Measurements from ENCODE around the gene NOX5. TPM values are rescaled to one million over a fixed set of nuclear protein-coding genes. Genes with fewer than 3 reads are reported as not detected.

Gene NOX5
- total RNA-seq, 2 experiments from 2014 or later, result not detected

DNA sequence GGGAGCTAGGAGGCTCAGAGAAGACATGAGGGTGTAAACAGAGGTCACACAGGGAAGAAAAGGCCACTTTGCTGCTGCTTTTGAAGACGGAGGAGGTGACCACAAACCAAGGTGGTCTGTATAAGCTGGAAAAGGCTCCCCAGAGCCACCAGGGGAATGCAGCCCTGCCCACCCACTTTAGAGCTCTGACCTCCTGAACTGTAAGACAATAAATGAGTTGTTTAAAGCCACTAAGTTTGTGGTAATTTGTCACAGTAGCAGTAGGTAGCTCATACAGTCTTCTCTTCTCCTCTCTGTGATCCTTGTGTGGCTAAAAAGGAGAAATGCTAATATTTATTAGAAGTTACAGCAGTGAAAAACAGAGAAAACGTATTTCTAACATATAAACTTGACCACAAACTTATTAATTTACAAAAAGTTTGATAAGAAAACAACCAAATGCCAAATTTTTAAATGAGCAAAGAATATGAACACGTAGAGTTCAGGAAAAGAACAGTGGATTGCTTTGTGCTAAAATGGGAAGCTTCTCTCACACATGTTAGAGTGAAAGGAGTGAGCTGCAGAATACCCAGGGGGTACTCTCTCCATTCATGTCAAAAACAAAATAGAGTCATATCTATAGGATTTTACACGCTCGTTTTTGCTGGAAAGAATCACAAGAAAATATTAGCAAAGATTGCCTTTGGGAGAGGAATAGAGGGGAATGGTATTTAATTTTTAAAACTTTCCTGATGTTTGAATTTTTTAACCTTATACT lies 71.0 kb downstream of the NOX5 start:
- Mint-ChIP-seq H3K27ac (no peak overlapping the region), H3K27me3 (peaks cover 29% of the 10 kb centered on the region), H3K9me3 (no peaks in the 10 kb centered on the region), H3K4me1 (peaks cover 6% of the 10 kb centered on the region), H3K36me3 (ENCODE audit: low read depth) (no peaks in the 10 kb centered on the region), H3K4me3 (no peak overlapping the region)
- DNase-seq, result no peak
- ChIA-PET POLR2A (no interaction called here), CTCF (interaction anchor here (0.6 to 1.0 kb wide), 2 partner anchors 15 to 20 kb away, joined by 3 read pairs; no protein-coding TSS in a partner anchor)

DNA sequence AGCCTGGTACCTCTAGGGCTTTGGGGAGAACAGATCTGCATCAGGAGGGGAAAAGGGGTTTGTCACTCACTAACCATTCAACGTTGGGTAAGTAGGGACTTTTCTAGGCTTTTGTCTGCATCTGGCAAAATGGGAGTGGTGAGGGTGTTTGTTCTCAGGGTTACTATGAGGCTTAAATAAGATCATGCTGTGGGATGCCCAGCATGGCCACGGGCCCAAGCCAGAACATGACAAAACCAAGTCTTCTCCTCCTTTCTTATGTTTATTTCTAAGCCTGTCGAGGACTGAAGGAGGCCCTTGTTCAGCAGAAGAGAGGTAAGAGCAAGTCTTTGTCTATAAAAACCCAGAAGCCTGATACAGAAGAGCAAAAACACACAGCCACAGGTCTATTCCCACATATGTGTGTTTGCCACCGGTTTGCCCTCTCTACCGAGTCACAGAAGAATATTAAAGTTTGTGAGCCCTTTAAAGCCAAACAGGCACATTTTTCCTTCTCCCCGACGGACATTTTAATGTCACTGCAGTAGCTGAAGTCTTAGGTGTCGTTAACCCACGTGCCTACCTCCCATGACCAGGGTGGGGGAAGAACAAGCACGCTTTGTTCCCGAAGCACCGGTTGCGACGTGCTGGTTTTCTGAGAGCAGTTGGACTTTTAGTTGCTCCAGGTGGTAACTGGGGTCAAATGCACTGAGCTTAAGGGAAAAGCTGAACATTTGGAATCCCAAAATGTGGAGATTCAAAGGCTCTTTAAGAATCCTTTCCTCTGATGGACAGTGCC lies 72.1 kb downstream of the NOX5 start:
- Mint-ChIP-seq H3K4me3 (no peak overlapping the region), H3K9me3 (no peaks in the 10 kb centered on the region), H3K27ac (no peak overlapping the region), H3K4me1 (peaks cover 6% of the 10 kb centered on the region), H3K27me3 (peaks cover 29% of the 10 kb centered on the region), H3K36me3 (ENCODE audit: low read depth) (no peaks in the 10 kb centered on the region)
- DNase-seq, result no peak
- CTCF ChIA-PET, result interaction anchor here (1.0 kb wide), 1 partner anchor 14 kb away, joined by 3 read pairs; no protein-coding TSS in a partner anchor
- POLR2A ChIA-PET, result no interaction called here

DNA sequence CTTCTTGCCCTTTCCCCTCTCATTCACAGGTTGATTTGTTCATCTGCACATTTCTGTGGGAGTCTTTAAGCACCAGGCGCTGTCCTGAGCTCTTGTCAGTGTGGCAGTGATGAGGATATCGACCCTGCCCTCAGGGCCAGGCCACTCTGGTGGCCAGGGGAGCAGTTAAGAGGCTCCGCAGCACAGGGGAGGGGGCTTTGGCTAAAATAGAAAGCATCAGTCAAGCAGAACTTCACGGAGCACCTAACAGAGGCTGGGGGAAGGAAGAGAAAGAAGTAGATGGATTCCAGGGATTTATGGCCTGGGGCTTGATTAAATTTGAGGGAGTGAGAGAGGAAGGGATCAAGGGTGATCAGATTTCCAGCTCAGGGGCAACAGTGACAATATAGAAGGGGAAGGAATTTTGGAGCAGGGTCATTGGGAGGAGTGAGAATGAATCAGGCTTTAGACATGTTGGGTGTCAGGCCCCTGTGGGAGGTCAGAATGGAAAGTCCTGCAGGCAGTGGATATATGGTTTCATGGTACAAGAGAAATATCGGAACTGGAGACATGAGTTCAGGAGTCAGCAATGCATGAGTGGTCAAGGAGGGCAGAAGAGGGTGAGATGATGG lies 73.0 kb downstream of the NOX5 start:
- no peak overlapping the region for H3K27ac Mint-ChIP-seq
- no peaks in the 10 kb centered on the region for H3K36me3 Mint-ChIP-seq (ENCODE audit: low read depth)
- DNase-seq, result no peak
- peaks cover 4% of the 10 kb centered on the region for H3K4me1 Mint-ChIP-seq
- POLR2A ChIA-PET, result no interaction called here
- H3K27me3 Mint-ChIP-seq, result peaks cover 25% of the 10 kb centered on the region
- CTCF ChIA-PET, result no interaction called here
- H3K9me3 Mint-ChIP-seq, result no peaks in the 10 kb centered on the region
- no peak overlapping the region for H3K4me3 Mint-ChIP-seq

DNA sequence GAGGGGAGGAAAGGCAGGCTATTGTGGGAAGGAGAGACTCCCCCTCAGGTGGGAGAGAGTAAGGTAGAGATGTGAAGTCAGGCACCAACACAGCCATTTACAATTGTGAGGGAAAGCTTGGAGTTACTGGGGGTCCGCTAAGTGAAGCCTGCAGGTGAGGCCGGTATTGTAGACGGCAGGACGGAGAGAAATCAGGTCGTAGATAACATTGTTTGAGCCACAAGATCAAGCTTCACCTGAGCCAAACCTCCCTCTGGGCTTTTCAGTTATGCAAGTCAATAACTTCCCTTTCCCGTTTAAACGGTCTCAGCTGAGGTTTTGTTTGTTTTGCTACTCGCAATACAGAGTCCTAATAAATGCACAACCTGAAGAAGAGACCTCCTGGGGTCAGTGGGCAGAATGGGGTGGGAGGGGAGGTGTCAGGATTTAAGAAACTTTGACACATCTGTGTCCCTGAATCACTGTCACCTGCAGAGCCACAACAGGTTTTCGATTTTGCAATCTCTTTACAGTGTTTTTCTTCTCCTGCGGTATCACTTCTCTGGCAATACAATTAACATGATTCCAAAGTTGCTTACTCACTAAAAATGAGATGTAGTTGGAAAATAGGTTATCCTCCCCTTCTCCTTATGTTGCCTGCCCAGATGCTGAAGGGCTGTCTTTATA lies 73.9 kb downstream of the NOX5 start:
- Mint-ChIP-seq H3K9me3 (no peaks in the 10 kb centered on the region), H3K27me3 (peaks cover 22% of the 10 kb centered on the region), H3K4me1 (no peaks in the 10 kb centered on the region), H3K36me3 (ENCODE audit: low read depth) (no peaks in the 10 kb centered on the region), H3K27ac (no peak overlapping the region), H3K4me3 (no peak overlapping the region)
- no peak for DNase-seq
- ChIA-PET CTCF (no interaction called here), POLR2A (no interaction called here)

DNA sequence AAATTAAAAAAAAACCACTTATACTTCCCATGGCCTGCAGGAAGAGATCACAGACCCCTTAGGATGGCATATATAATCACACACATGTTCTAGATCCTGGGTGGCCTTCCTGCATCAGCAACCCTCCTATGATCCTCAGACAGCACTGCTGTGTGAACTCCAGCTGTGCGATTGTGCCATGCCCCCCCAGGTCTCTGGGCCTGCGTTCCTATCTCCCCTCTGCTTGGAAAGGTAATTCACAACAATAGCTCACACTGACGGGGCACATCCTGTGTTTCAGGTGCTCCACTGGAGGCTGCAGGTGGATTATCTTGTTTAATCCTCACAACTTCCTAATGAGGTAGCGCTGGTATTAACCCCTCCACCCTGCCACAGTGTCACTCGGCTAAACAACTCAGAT lies 74.8 kb downstream of the NOX5 start:
- ChIA-PET CTCF (no interaction called here), POLR2A (no interaction called here)
- H3K27me3 Mint-ChIP-seq, result peaks cover 20% of the 10 kb centered on the region
- no peaks in the 10 kb centered on the region for H3K9me3 Mint-ChIP-seq
- H3K4me3 Mint-ChIP-seq, result no peak overlapping the region
- DNase-seq, result no peak
- no peak overlapping the region for H3K27ac Mint-ChIP-seq
- H3K36me3 Mint-ChIP-seq (ENCODE audit: low read depth), result no peaks in the 10 kb centered on the region
- no peaks in the 10 kb centered on the region for H3K4me1 Mint-ChIP-seq

DNA sequence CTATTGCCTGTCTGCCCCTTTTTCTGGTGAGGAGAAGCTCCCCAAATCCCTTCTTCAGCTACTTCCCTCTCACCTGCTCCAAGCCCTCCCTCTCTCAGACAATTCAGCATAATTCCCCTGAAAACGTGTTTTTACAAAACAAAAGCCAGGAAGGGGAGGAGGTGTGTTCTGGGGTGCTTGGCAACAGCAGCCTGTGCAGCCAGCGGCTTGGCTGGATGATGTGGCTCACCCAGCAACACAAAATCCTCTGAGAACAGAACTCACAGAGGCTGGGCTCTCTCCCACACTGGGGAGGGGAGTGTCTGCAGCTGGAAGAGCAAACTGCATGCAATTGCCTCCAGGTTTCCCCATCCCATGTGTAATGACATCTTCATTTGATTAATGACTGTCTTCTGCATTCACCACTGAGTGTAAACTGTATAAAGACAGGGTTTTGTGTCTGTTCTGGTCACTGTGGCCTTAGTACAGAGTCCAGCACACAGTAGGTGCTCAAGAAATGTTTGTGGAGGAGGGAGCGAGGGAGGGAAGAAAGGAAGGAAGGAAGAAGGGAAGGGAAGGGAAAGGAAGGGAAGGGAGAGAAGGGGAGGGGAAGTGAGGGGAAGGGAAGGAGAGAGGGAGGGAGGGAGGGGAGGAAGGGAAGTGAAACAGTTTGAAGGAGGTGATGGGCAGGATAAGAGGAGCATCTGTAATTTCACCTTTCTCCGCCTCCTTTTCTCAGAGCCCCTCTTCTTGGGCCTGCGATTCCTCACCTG lies 75.9 kb downstream of the NOX5 start:
- no peak for DNase-seq
- Mint-ChIP-seq H3K9me3 (no peaks in the 10 kb centered on the region), H3K27ac (no peak overlapping the region), H3K4me1 (no peaks in the 10 kb centered on the region), H3K27me3 (peaks cover 16% of the 10 kb centered on the region), H3K4me3 (no peak overlapping the region), H3K36me3 (ENCODE audit: low read depth) (no peaks in the 10 kb centered on the region)
- ChIA-PET POLR2A (no interaction called here), CTCF (no interaction called here)

DNA sequence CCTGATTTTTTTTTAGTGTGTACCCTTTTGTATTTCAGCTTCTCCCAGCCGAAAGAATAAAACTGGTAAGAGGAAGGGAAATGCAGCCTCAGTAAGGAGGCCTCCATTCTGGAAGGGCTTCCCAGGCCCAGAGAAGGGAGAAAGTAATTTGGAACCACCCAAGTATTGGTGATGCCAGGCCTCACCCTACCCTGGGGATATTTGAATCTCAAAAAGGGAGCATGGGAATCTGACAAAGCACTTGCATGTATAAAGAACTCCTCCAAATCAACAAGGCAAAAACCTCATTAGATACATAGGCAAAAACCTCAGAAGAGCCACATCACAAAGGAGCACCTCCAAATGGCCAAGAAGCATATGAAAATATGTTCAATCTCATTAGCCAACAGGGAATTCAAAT lies 77.2 kb downstream of the NOX5 start:
- H3K36me3 Mint-ChIP-seq (ENCODE audit: low read depth), result no peaks in the 10 kb centered on the region
- ChIA-PET POLR2A (no interaction called here), CTCF (no interaction called here)
- no peak overlapping the region for H3K4me3 Mint-ChIP-seq
- H3K9me3 Mint-ChIP-seq, result no peaks in the 10 kb centered on the region
- DNase-seq, result no peak
- no peak overlapping the region for H3K27ac Mint-ChIP-seq
- H3K4me1 Mint-ChIP-seq, result no peaks in the 10 kb centered on the region
- H3K27me3 Mint-ChIP-seq, result peaks cover 12% of the 10 kb centered on the region

DNA sequence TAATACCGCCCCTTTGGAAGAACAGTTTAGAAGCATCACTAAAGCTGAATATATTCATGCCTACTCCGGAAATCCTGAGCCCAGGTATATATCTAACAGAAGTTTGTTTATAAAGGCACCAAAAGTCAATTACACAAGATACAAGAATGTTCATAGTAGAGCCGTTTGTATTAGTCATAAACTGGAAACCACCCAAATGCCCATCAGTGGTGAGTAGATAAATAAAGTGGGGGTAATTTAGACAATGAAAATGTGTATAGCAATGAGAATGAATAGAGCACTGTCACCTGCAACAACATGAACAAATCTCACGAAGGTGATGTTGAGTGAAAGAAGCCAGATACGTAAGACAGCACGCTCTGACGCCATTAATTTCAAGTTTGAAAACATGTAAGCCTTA lies 77.7 kb downstream of the NOX5 start:
- Mint-ChIP-seq H3K4me3 (no peak overlapping the region), H3K27ac (no peak overlapping the region), H3K27me3 (peaks cover 10% of the 10 kb centered on the region), H3K36me3 (ENCODE audit: low read depth) (no peaks in the 10 kb centered on the region), H3K9me3 (no peaks in the 10 kb centered on the region), H3K4me1 (no peaks in the 10 kb centered on the region)
- POLR2A ChIA-PET, result no interaction called here
- no peak for DNase-seq
- CTCF ChIA-PET, result no interaction called here

DNA sequence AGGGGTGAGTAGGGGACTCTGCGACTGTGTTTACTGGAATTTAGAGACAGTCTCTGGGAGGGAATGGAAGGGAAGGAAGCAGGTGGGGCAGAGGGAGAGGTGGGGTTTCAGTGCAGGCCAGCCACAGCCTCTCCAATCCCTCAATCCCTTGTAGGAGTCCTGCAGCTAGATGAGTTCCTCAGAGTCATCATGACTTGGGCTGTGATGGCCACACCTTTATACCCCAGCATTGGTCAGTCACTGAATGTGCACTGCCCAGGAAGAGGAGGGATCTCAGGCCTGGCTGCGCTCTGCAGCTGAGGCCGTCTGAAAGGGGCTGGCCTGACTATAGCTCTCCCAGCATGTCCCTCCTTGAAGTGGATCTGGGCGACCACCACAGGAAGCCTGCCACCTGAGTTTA lies 78.6 kb downstream of the NOX5 start:
- no peak overlapping the region for H3K4me3 Mint-ChIP-seq
- POLR2A ChIA-PET, result no interaction called here
- DNase-seq, result no peak
- peaks cover 10% of the 10 kb centered on the region for H3K27me3 Mint-ChIP-seq
- H3K27ac Mint-ChIP-seq, result no peak overlapping the region
- no peaks in the 10 kb centered on the region for H3K4me1 Mint-ChIP-seq
- no peaks in the 10 kb centered on the region for H3K9me3 Mint-ChIP-seq
- H3K36me3 Mint-ChIP-seq (ENCODE audit: low read depth), result no peaks in the 10 kb centered on the region
- CTCF ChIA-PET, result no interaction called here

DNA sequence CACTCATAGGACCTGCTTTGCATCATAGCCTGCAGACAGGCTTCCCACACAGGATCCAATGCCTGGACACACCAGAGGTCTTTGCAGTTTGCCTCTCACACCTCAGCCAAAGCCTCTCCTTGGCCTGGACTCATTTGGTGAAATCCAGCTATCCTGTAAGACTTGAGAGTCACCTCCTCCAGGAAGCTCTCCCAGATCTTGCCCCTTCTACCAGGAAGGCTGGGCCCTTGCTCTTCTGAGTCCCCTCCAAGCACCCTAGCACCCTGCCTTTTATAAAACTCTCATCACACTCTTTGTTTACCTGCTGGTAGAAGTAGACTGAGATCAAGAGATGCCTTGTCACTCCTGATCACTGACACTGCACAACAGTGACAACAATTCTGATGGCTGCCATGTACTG lies 79.1 kb downstream of the NOX5 start:
- Mint-ChIP-seq H3K27ac (no peak overlapping the region), H3K27me3 (peaks cover 8% of the 10 kb centered on the region), H3K4me1 (no peaks in the 10 kb centered on the region), H3K36me3 (ENCODE audit: low read depth) (no peaks in the 10 kb centered on the region), H3K9me3 (no peaks in the 10 kb centered on the region), H3K4me3 (no peak overlapping the region)
- ChIA-PET POLR2A (no interaction called here), CTCF (no interaction called here)
- DNase-seq, result no peak

DNA sequence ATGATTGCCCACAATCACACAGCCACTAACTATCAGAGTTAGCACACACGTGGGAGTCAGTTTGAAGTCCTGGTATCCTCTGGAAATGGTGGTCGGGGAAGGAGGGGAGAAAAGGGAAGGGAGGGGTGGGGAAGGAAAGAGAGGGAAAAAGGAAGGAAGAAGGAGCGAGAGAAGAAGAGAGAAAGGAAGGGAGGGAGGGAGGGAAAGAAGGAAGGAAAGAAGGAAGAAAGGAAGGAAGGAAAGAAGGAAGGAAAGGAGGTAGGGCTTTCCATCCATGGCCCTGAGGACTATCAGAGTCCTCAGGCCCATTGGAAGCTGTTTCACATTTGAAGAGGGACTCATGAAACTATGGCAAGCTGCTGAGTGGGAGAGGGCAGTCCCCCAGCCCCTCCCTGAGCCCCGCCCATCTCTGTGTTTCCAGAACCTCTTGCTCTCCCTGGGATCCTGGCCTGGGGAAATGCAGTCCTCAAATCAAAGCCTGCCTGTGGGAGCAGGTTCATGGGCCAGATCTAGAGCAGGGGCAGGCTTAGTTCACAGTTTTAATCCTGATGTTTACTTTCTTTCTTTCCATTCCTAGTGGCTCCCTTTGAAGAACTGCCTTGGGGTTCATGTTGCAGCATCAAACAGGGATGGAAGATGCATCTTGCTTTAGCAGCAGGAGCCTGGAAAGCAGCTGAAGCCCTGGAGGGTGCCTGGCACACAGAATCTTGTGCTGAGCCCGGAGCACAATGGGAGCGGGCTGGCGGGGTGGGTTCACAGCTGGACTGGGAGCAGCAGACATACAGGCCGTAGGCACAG lies 79.8 kb downstream of the NOX5 start:
- DNase-seq, result no peak
- Mint-ChIP-seq H3K9me3 (no peaks in the 10 kb centered on the region), H3K4me1 (no peaks in the 10 kb centered on the region), H3K4me3 (no peak overlapping the region), H3K27ac (no peak overlapping the region), H3K27me3 (peaks cover 6% of the 10 kb centered on the region), H3K36me3 (ENCODE audit: low read depth) (no peaks in the 10 kb centered on the region)
- ChIA-PET CTCF (no interaction called here), POLR2A (no interaction called here)

DNA sequence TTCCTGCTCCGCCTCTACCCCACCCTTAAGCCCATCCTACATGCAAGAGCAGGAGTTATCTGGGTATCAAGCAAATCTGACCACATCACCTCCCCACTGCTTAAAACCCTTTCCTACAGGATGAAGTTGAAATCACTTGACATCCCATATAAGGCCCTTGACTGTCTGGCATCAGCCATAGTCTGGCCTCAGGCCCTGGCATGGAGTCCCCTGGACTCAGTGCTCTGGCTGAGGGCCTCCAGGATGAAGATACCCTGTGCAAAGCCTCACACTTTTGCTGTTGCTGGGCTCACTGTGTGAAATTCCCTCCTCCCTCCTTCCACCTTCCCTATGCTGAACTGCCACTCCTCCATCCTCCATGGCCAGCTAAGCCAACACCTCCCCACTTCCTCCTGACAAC lies 80.8 kb downstream of the NOX5 start:
- Mint-ChIP-seq H3K27ac (no peak overlapping the region), H3K36me3 (ENCODE audit: low read depth) (no peaks in the 10 kb centered on the region), H3K4me3 (no peak overlapping the region), H3K4me1 (no peaks in the 10 kb centered on the region), H3K9me3 (no peaks in the 10 kb centered on the region), H3K27me3 (peaks cover 3% of the 10 kb centered on the region)
- POLR2A ChIA-PET, result no interaction called here
- CTCF ChIA-PET, result no interaction called here
- no peak for DNase-seq

Data from activated CD4-positive, alpha-beta T cell treated with anti-CD3 and anti-CD28 coated beads, Interleukin-2, amount 10 ng/mL, durations not matched to agents 7 days and 5 days (primary cell).